ENCODE measurements around the gene MSRB1.

DNA sequence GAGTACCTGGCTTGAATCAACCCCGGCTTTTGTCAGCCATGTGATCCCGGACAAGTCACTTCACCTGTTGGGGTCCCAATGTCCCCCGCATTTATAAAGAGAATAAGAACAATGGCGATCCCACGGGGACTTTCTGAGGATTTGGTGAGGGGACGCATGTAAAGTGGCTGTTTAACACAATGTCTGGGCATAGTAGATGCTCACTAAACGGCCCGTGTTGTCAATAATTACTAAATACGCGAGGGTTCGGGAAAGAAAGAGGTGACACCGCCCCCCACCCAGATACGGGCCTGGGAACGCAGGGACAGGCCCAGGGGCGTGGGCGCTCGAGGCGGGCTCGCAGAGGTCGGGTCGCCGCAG is 48.6 kb upstream of the MSRB1 start:
- TF ChIP-seq, protein P1, sequence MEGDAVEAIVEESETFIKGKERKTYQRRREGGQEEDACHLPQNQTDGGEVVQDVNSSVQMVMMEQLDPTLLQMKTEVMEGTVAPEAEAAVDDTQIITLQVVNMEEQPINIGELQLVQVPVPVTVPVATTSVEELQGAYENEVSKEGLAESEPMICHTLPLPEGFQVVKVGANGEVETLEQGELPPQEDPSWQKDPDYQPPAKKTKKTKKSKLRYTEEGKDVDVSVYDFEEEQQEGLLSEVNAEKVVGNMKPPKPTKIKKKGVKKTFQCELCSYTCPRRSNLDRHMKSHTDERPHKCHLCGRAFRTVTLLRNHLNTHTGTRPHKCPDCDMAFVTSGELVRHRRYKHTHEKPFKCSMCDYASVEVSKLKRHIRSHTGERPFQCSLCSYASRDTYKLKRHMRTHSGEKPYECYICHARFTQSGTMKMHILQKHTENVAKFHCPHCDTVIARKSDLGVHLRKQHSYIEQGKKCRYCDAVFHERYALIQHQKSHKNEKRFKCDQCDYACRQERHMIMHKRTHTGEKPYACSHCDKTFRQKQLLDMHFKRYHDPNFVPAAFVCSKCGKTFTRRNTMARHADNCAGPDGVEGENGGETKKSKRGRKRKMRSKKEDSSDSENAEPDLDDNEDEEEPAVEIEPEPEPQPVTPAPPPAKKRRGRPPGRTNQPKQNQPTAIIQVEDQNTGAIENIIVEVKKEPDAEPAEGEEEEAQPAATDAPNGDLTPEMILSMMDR (IDR thresholded peaks at IDR 0.05) = no peak
- no peak for TF ChIP-seq POLR2A (IDR thresholded peaks at IDR 0.05)

Data from ovary (tissue), 3 donors.